OCI-LY7 (cell line): ENCODE data around the gene ZNF436. TPM values are rescaled to one million over a fixed set of nuclear protein-coding genes. Genes with fewer than 3 reads are reported as not detected.

Experiments
- BruUV-seq: library from RNA; stranded (reverse); fragments of 400-500 nt; replicated peaks from 2 replicates; lab custom pipeline; 2021; lab: Mats Ljungman, UMichigan
- CTCF ChIA-PET: fragments of 300-600 bp; sonication (Branson Sonifier 250); formaldehyde crosslinking; loops from one replicate; lab custom pipeline; 2022; ENCODE audit warnings: antibody characterized with exemption; ENCODE audit not compliant: unreplicated experiment; lab: Charles Lee
- POLR2A ChIA-PET: fragments of 300-600 bp; sonication (Branson Sonifier 250); formaldehyde crosslinking; loops from one replicate; lab custom pipeline; 2022; ENCODE audit warnings: antibody characterized with exemption; lab: Charles Lee
- DNase-seq: peaks from one replicate; pipeline ENCODE4 v3.0.0-alpha.2; 2015; ENCODE audit warnings: low spot score
- H2AFZ ChIP-seq: fragments of 200-600 bp; sonication (generic), shearing (Covaris generic); 2 replicates; pipeline ENCODE4 v1.6.1; 2014; ENCODE audit warnings: mild to moderate bottlenecking, antibody characterized with exemption, low read length, moderate library complexity
- H3K27ac ChIP-seq: fragments of 200-600 bp; sonication (generic); 2 replicates; pipeline ENCODE4 v1.5.1; 2014; ENCODE audit warnings: mixed run types, low read depth, mild to moderate bottlenecking, moderate library complexity, low read length, inconsistent platforms; ENCODE audit not compliant: poor library complexity, severe bottlenecking
- H3K36me3 ChIP-seq: fragments of 200-600 bp; sonication (generic); 2 replicates; pipeline ENCODE4 v1.6.1; 2014; ENCODE audit warnings: mild to moderate bottlenecking, antibody characterized with exemption, low read length, moderate library complexity, mixed read lengths; ENCODE audit not compliant: insufficient read depth
- H3K4me1 ChIP-seq: fragments of 200-600 bp; sonication (generic); 2 replicates; pipeline ENCODE4 v1.5.1; 2014; ENCODE audit warnings: mild to moderate bottlenecking, low read length; ENCODE audit not compliant: insufficient read depth, poor library complexity, severe bottlenecking
- H3K4me2 ChIP-seq: fragments of 200-600 bp; sonication (generic); 2 replicates; pipeline ENCODE4 v1.6.1; 2014; ENCODE audit warnings: mild to moderate bottlenecking, low read length
- H3K4me3 ChIP-seq: fragments of 200-600 bp; sonication (generic); 2 replicates; pipeline ENCODE4 v1.5.1; 2014; ENCODE audit warnings: mild to moderate bottlenecking, low read depth, low read length; ENCODE audit not compliant: poor library complexity, severe bottlenecking
- H3K79me2 ChIP-seq: fragments of 200-600 bp; sonication (generic); 2 replicates; pipeline ENCODE4 v1.6.1; 2016; ENCODE audit warnings: low read depth, mild to moderate bottlenecking, low read length, moderate library complexity, mixed read lengths; ENCODE audit not compliant: insufficient read depth
- H3K9me2 ChIP-seq: fragments of 200-600 bp; sonication (generic); 2 replicates; pipeline ENCODE4 v1.6.1; 2016; ENCODE audit warnings: mild to moderate bottlenecking, low read length, mixed read lengths; ENCODE audit not compliant: insufficient read depth
- H3K9me3 ChIP-seq: fragments of 200-600 bp; sonication (generic); 2 replicates; pipeline ENCODE4 v1.6.1; 2014; ENCODE audit warnings: mild to moderate bottlenecking, mixed run types, low read length, mixed read lengths
- H4K20me1 ChIP-seq: fragments of 200-600 bp; sonication (generic); 2 replicates; pipeline ENCODE4 v1.6.1; 2014; ENCODE audit warnings: mild to moderate bottlenecking, antibody characterized with exemption, low read length, moderate library complexity, mixed read lengths; ENCODE audit not compliant: insufficient read depth
- EZH2phosphoT487 ChIP-seq: fragments of 200-600 bp; sonication (generic); IDR thresholded peaks from 2 replicates; pipeline ENCODE4 v1.6.1; 2018; ENCODE audit warnings: low read depth, borderline replicate concordance, mild to moderate bottlenecking, mixed run types, antibody characterized with exemption, low read length, moderate library complexity, mixed read lengths
- intact Hi-C: fragments of 100-400 bp; cut with micrococcal nuclease; formaldehyde crosslinking; loops from one replicate; pipeline ENCODE4 v1.10.0; 2022; ENCODE audit not compliant: unreplicated experiment
- total RNA-seq, 2 experiments: library from RNA; depleted of rRNA in 1 of 2; stranded (reverse); fragments of >200 nt in 1 of 2; shearing (Covaris generic) in 1 of 2; gene quantifications; 2 replicates each; pipeline ENCODE4 v1.2.3, GENCODE V29; 2014 to 2022
- TF ChIP-seq, protein P1 (sequence below): fragments of 200-600 bp; sonication (generic); conservative IDR thresholded peaks from 2 replicates; pipeline ENCODE4 v1.5.1; 2014; ENCODE audit warnings: mild to moderate bottlenecking, antibody characterized with exemption, low read length, moderate library complexity, mixed read lengths

The ZNF436 gene
- total RNA-seq, 2 experiments from 2014 or later: 5.0 to 7.6 TPM

DNA sequence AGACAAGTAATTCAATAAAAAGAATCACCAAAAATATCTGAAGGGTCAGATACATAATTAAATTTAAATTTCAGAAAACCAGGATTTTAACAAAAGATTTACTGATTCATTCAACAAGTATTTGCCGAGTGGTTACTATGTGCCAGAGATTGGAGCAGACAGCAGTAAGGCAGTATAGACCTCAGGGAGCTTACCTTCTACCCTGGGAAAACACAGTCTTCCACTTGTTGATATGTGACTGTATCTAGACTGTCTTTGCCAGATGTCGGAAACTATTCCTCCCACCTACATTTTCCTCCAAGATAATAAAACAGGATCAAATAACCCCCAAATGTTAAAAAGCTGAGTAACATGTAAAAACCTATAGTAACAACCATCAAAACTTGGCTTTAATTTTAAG, 31.8 kb downstream of the ZNF436 start:
- TF ChIP-seq, protein P1, sequence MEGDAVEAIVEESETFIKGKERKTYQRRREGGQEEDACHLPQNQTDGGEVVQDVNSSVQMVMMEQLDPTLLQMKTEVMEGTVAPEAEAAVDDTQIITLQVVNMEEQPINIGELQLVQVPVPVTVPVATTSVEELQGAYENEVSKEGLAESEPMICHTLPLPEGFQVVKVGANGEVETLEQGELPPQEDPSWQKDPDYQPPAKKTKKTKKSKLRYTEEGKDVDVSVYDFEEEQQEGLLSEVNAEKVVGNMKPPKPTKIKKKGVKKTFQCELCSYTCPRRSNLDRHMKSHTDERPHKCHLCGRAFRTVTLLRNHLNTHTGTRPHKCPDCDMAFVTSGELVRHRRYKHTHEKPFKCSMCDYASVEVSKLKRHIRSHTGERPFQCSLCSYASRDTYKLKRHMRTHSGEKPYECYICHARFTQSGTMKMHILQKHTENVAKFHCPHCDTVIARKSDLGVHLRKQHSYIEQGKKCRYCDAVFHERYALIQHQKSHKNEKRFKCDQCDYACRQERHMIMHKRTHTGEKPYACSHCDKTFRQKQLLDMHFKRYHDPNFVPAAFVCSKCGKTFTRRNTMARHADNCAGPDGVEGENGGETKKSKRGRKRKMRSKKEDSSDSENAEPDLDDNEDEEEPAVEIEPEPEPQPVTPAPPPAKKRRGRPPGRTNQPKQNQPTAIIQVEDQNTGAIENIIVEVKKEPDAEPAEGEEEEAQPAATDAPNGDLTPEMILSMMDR: no peak
- no peak for TF ChIP-seq EZH2phosphoT487
- CTCF ChIA-PET: no interaction called here
- no peak overlapping the region for H3K4me3 ChIP-seq
- no TSS peak for BruUV-seq
- no peak overlapping the region for H3K4me2 ChIP-seq
- H3K4me1 ChIP-seq: peaks cover 36% of the 10 kb centered on the region
- no peak overlapping the region for H2AFZ ChIP-seq
- POLR2A ChIA-PET: interaction anchor here (0.6 to 1.5 kb wide), 4 partner anchors 15 to 291 kb away, joined by 3 to 4 read pairs (median 3); no protein-coding TSS in a partner anchor
- no peaks in the 10 kb centered on the region for H3K9me2 ChIP-seq
- intact Hi-C loops: loop anchor here (10.0 kb wide), 1 partner anchor 67 kb away; no protein-coding TSS in a partner anchor
- H3K79me2 ChIP-seq: peaks cover 96% of the 10 kb centered on the region
- no peak for DNase-seq
- H3K36me3 ChIP-seq: peaks cover 99% of the 10 kb centered on the region
- H3K27ac ChIP-seq: no peak overlapping the region
- no peaks in the 10 kb centered on the region for H3K9me3 ChIP-seq
- peaks cover 51% of the 10 kb centered on the region for H4K20me1 ChIP-seq

DNA sequence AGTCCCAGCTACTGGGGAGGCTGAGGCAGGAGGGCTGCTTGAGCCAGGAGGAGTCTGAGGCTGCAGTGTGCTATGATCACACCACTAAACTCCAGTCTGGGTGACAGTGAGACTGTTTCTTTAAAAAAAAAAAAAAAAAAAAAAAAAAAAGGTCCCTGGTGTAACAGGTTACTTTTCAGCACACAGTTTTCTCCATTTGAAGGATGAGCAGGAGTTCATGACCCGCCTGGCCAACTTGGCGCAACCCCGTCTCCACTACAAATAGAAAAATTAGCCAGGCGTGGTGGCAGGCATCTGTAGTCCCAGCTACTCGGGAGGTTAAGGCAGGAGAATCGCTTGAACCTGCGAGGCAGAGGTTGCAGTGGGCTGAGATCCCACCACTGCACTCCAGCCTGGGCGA, 37.9 kb downstream of the ZNF436 start:
- Histone ChIP-seq H3K36me3 (peaks cover 98% of the 10 kb centered on the region), H4K20me1 (peaks cover 5% of the 10 kb centered on the region; the same call in 1 of the 2 replicates), H3K9me3 (no peaks in the 10 kb centered on the region), H3K4me1 (no peaks in the 10 kb centered on the region), H3K4me3 (no peak overlapping the region), H2AFZ (no peak overlapping the region), H3K4me2 (no peak overlapping the region), H3K79me2 (peaks cover 90% of the 10 kb centered on the region), H3K27ac (no peak overlapping the region), H3K9me2 (no peaks in the 10 kb centered on the region)
- TF ChIP-seq, protein P1: no peak
- no peak for TF ChIP-seq EZH2phosphoT487
- no TSS peak for BruUV-seq
- CTCF ChIA-PET: no interaction called here
- intact Hi-C loops: loop anchor here (10.0 kb wide), 1 partner anchor 73 kb away; no protein-coding TSS in a partner anchor
- DNase-seq: no peak
- POLR2A ChIA-PET: interaction anchor here (0.6 kb wide), 1 partner anchor 12 kb away, joined by 4 read pairs; the partner anchor contains the start of gene HNRNPR

DNA sequence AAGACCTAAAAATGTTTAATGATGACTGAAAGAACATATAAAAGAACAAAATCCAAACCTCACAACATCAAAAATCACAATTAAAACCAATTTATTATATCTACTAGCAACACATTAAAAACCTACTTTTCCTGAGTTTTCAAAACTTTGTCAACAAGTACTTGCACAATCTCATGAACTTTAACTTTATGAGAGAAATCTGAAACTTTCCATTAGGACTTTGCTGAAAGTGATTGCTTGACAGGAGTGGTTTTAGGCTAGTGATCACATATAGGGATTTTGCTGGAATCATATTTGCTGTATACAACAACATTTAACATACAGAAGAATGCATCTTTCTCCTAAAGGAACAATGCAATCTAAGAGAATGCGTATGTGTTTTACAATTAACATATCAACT, 38.8 kb downstream of the ZNF436 start:
- Histone ChIP-seq H3K9me3 (no peaks in the 10 kb centered on the region), H3K4me2 (no peak overlapping the region), H3K79me2 (peaks cover 91% of the 10 kb centered on the region), H3K27ac (no peak overlapping the region), H3K9me2 (no peaks in the 10 kb centered on the region), H3K4me1 (no peaks in the 10 kb centered on the region), H4K20me1 (peaks cover 5% of the 10 kb centered on the region; the same call in 1 of the 2 replicates), H3K36me3 (peaks cover 99% of the 10 kb centered on the region), H3K4me3 (no peak overlapping the region), H2AFZ (no peak overlapping the region)
- POLR2A ChIA-PET: interaction anchor here (1.1 kb wide), 1 partner anchor 198 kb away, joined by 3 read pairs; no protein-coding TSS in a partner anchor
- CTCF ChIA-PET: no interaction called here
- DNase-seq: no peak
- BruUV-seq: TSS peak; percentile 14
- intact Hi-C loops: loop anchor here (10.0 kb wide), 1 partner anchor 74 kb away; no protein-coding TSS in a partner anchor
- TF ChIP-seq, protein P1: no peak
- TF ChIP-seq EZH2phosphoT487: no peak
